Fibroblast of lung (primary cell): ENCODE measurements around the gene PATE2. TPM values are rescaled to one million over a fixed set of nuclear protein-coding genes. Genes with fewer than 3 reads are reported as not detected.

Experiments used
- DNase-seq, 2 donors: peaks; one replicate each; pipeline versions ENCODE4 v3.0.0 to v3.0.0-alpha.2; 2010; ENCODE audit warnings: low read depth in 2 of 2
- H2AFZ ChIP-seq: 2 replicates; pipeline ENCODE4 v1.5.1; 2012; ENCODE audit warnings: low read length, control low read depth, inconsistent platforms
- H3K27ac ChIP-seq: 2 replicates; pipeline ENCODE4 v1.5.1; 2011; ENCODE audit warnings: low read length, control low read depth; ENCODE audit not compliant: insufficient read depth
- H3K27me3 ChIP-seq: 2 replicates; pipeline ENCODE4 v1.5.1; 2011; ENCODE audit warnings: mild to moderate bottlenecking, low read length; ENCODE audit not compliant: control insufficient read depth, insufficient read depth
- H3K36me3 ChIP-seq: 2 replicates; pipeline ENCODE4 v1.5.1; 2011; ENCODE audit warnings: low read length; ENCODE audit not compliant: control insufficient read depth, insufficient read depth
- H3K4me1 ChIP-seq: 2 replicates; pipeline ENCODE4 v1.5.1; 2011; ENCODE audit warnings: low read length; ENCODE audit not compliant: control insufficient read depth, insufficient read depth; ENCODE audit errors: extremely low read depth
- H3K4me2 ChIP-seq: 2 replicates; pipeline ENCODE4 v1.5.1; 2011; ENCODE audit warnings: low read length, control low read depth; ENCODE audit not compliant: insufficient read depth; ENCODE audit errors: extremely low read depth
- H3K4me3 ChIP-seq, 4 experiments: fragments of 200-600 bp in 1 of 4; sonication (generic) in 1 of 4; replicated peaks in 1 of 4; 2 replicates each; pipeline ENCODE4 v1.5.1; 2011 to 2016; ENCODE audit warnings: low read length in 4 of 4, low read depth in 3 of 4, mild to moderate bottlenecking in 3 of 4, control low read depth in 2 of 4, inconsistent platforms in 1 of 4, mixed read lengths in 1 of 4; ENCODE audit not compliant: insufficient read depth in 1 of 4; ENCODE audit errors: control extremely low read depth in 1 of 4
- H3K79me2 ChIP-seq: 2 replicates; pipeline ENCODE4 v1.5.1; 2012; ENCODE audit warnings: mild to moderate bottlenecking, low read length, inconsistent platforms; ENCODE audit not compliant: control insufficient read depth, insufficient read depth
- H3K9ac ChIP-seq: 2 replicates; pipeline ENCODE4 v1.5.1; 2011; ENCODE audit warnings: mild to moderate bottlenecking, low read length, control low read depth; ENCODE audit not compliant: insufficient read depth
- H3K9me3 ChIP-seq: 2 replicates; pipeline ENCODE4 v1.5.1; 2012; ENCODE audit warnings: low read depth, low read length; ENCODE audit not compliant: control insufficient read depth, insufficient read depth
- H4K20me1 ChIP-seq: 2 replicates; pipeline ENCODE4 v1.5.1; 2011; ENCODE audit warnings: low read length; ENCODE audit not compliant: control insufficient read depth, insufficient read depth; ENCODE audit errors: extremely low read depth
- CTCF ChIP-seq, 2 donors: IDR thresholded peaks in 1 of 2; conservative IDR thresholded peaks in 1 of 2; 1 replicate in 1 of 2; 2 replicates in 1 of 2; pipeline ENCODE4 v1.5.1; 2011 to 2012; ENCODE audit warnings: low read length in 2 of 2, control low read depth in 1 of 2, inconsistent platforms in 1 of 2, low read depth in 1 of 2, mild to moderate bottlenecking in 1 of 2
- EZH2 ChIP-seq: IDR thresholded peaks from 2 replicates; pipeline ENCODE4 v1.5.1; 2012; ENCODE audit warnings: low read length, control low read depth, mild to moderate bottlenecking; ENCODE audit errors: missing control alignments
- polyA plus RNA-seq, 2 donors: library from polyadenylated mRNA; depleted of rRNA in 1 of 2; stranded (reverse) in 1 of 2; unstranded in 1 of 2; fragments of >200 nt; gene quantifications; 2 replicates each; pipeline ENCODE4 v1.2.1, GENCODE V29; 2011 to 2012; ENCODE audit warnings: missing spikeins in 1 of 2
- total RNA-seq: library from RNA; depleted of rRNA; stranded (reverse); fragments of >200 nt; gene quantifications from 2 replicates; pipeline ENCODE4 v1.2.1, GENCODE V29; 2014

The PATE2 gene
- total and polyA plus RNA-seq, 2 donors (not counting 1 experiment from before 2014, with no cell fraction given) = 0.17 TPM; not detected in 1

GRCh38 chr11:125728969-125729368 lies 49.7 kb downstream of the PATE2 start:
- H3K4me3 ChIP-seq = no peak overlapping the region
- H3K4me1 ChIP-seq = no peaks in the 10 kb centered on the region
- peaks cover 4% of the 10 kb centered on the region for H3K27me3 ChIP-seq
- H3K36me3 ChIP-seq = no peaks in the 10 kb centered on the region
- no peak for DNase-seq
- H4K20me1 ChIP-seq = no peaks in the 10 kb centered on the region
- no peaks in the 10 kb centered on the region for H3K79me2 ChIP-seq
- no peak for TF ChIP-seq CTCF (conservative IDR thresholded peaks at IDR 0.05 in 1 of 2, IDR thresholded peaks at IDR 0.05 in 1 of 2; ENCODE audit: low read depth in 1 of 2, low read length in 2 of 2)
- no peak for TF ChIP-seq EZH2
- H3K4me2 ChIP-seq = no peak overlapping the region
- no peak overlapping the region for H2AFZ ChIP-seq
- no peak overlapping the region for H3K27ac ChIP-seq
- no peak overlapping the region for H3K9ac ChIP-seq
- H3K9me3 ChIP-seq = no peaks in the 10 kb centered on the region

Other genes with a start within 250 kb of the PATE2 start
- gene EI24, start 209.4 kb downstream of the PATE2 start, total RNA-seq = 94.6 and 107 TPM in 2 replicates
- gene EI24, start 209.4 kb downstream of the PATE2 start, polyA plus RNA-seq = 180 and 185 TPM in 2 replicates
- gene STT3A, start 186.0 kb downstream of the PATE2 start, total RNA-seq = 188 and 257 TPM in 2 replicates
- gene STT3A, start 186.0 kb downstream of the PATE2 start, polyA plus RNA-seq = 342 and 375 TPM in 2 replicates
- 28.5 and 39.5 TPM in 2 replicates for gene CHEK1, start 153.7 kb downstream of the PATE2 start, total RNA-seq
- 28.3 and 37.9 TPM in 2 replicates for gene CHEK1, start 153.7 kb downstream of the PATE2 start, polyA plus RNA-seq
- gene ACRV1, start 98.0 kb downstream of the PATE2 start, total RNA-seq = 0.26 TPM in 1 of 2 replicates, not detected in the other
- gene ACRV1, start 98.0 kb downstream of the PATE2 start, polyA plus RNA-seq = not detected in 2 replicates
- gene PATE1, start 32.5 kb downstream of the PATE2 start, total RNA-seq = not detected in 2 replicates
- gene PATE1, start 32.5 kb downstream of the PATE2 start, polyA plus RNA-seq = not detected in 2 replicates
- gene PATE3, start 9.3 kb upstream of the PATE2 start, total RNA-seq = not detected in 2 replicates
- gene PATE3, start 9.3 kb upstream of the PATE2 start, polyA plus RNA-seq = not detected in 2 replicates
- gene PATE4, start 54.5 kb upstream of the PATE2 start, total RNA-seq = not detected in 2 replicates
- gene PATE4, start 54.5 kb upstream of the PATE2 start, polyA plus RNA-seq = not detected in 2 replicates
- 5.6 and 6.3 TPM in 2 replicates for gene HYLS1, start 108.8 kb upstream of the PATE2 start, total RNA-seq
- gene HYLS1, start 108.8 kb upstream of the PATE2 start, polyA plus RNA-seq = 6.8 and 11.8 TPM in 2 replicates
- gene PUS3, start 124.4 kb upstream of the PATE2 start, total RNA-seq = 14.0 and 14.9 TPM in 2 replicates
- 15.3 and 16.0 TPM in 2 replicates for gene PUS3, start 124.4 kb upstream of the PATE2 start, polyA plus RNA-seq
- not detected in 2 replicates for gene DDX25, start 125.7 kb upstream of the PATE2 start, total RNA-seq
- gene DDX25, start 125.7 kb upstream of the PATE2 start, polyA plus RNA-seq = not detected in 2 replicates
- gene VSIG10L2, start 167.2 kb upstream of the PATE2 start, total RNA-seq = not detected in 2 replicates
- not detected in 2 replicates for gene VSIG10L2, start 167.2 kb upstream of the PATE2 start, polyA plus RNA-seq